ENCODE data around the gene ITSN2. TPM values are rescaled to one million over a fixed set of nuclear protein-coding genes. Genes with fewer than 3 reads are reported as not detected.

The ITSN2 gene
- total and polyA plus RNA-seq, 11 donors, result 19.3 to 55.0 (median 37.4) TPM

DNA sequence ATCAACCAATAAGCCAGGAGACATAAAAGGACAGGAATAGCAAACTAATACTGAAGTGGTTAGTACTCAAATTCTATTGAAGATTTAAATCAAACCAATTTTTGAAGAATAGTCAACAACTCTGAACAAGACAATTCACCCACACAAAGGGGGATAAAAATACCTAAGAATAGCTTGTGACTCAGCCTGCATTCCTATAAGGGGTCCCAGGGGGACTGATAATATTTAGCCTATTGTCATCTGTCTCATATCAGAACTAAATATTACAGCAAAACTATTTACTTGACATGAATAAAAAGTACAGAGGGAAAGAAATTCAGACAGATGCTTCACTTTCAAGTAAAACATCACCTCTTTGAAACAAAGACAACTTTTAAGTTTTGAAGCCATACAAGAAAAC lies 7.7 kb downstream of the ITSN2 start:
- Histone ChIP-seq H3K36me3 (no peaks in the 10 kb centered on the region), H3K9me3 (peaks cover 0 to 4% (median 0%) of the 10 kb centered on the region in 12 donors), H3K27me3 (no peaks in the 10 kb centered on the region), H3K27ac (peak overlapping the region in 7 of 12 donors; percentile 3 to 40 (median 22)), H3K4me1 (peaks cover 6 to 71% (median 45%) of the 10 kb centered on the region in 12 donors), H3K4me3 (no peak overlapping the region)
- intact Hi-C loops (cut with DNase I), result loop anchor here in 2 of 10 donors (5.0 to 10.0 kb wide), 2 partner anchors 35 to 48 kb away; no protein-coding TSS in a partner anchor
- DNase-seq (no peak), ATAC-seq (peak in 2 of 4 donors; percentile 28 to 34)
- TF ChIP-seq, protein P1, sequence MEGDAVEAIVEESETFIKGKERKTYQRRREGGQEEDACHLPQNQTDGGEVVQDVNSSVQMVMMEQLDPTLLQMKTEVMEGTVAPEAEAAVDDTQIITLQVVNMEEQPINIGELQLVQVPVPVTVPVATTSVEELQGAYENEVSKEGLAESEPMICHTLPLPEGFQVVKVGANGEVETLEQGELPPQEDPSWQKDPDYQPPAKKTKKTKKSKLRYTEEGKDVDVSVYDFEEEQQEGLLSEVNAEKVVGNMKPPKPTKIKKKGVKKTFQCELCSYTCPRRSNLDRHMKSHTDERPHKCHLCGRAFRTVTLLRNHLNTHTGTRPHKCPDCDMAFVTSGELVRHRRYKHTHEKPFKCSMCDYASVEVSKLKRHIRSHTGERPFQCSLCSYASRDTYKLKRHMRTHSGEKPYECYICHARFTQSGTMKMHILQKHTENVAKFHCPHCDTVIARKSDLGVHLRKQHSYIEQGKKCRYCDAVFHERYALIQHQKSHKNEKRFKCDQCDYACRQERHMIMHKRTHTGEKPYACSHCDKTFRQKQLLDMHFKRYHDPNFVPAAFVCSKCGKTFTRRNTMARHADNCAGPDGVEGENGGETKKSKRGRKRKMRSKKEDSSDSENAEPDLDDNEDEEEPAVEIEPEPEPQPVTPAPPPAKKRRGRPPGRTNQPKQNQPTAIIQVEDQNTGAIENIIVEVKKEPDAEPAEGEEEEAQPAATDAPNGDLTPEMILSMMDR (IDR thresholded peaks at IDR 0.05), result no peak
- no peak for TF ChIP-seq POLR2A (IDR thresholded peaks at IDR 0.05)

DNA sequence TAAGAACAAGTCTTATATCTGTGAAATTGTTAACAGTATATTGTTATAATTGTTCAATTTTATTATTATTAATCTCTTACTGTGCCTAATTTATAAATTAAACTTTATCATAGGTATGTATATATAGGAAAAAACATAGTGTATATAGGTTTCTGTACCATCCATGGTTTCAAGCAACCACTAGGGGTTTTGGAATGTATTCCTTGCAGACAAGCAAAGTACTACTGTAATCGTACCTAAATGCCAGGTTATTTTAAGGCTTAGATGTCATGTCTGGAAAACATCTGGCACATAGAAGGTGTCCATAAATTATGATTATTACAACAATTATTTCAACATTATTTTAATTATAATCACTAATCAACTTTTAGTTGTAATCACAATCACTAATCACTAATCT lies 8.4 kb downstream of the ITSN2 start:
- Histone ChIP-seq H3K9me3 (peaks cover 0 to under 1% (median 0%) of the 10 kb centered on the region in 12 donors), H3K4me3 (no peak overlapping the region), H3K27me3 (no peaks in the 10 kb centered on the region), H3K36me3 (no peaks in the 10 kb centered on the region), H3K27ac (peak overlapping the region in 6 of 12 donors; percentile 18 to 40 (median 24)), H3K4me1 (peaks cover 6 to 71% (median 45%) of the 10 kb centered on the region in 12 donors)
- TF ChIP-seq, protein P1 (IDR thresholded peaks at IDR 0.05), result peak in 6 of 12 donors; percentile 5 to 39 (median 16)
- no peak for TF ChIP-seq POLR2A (IDR thresholded peaks at IDR 0.05)
- WGBS, 4 donors, result 14 to 20% (median 17%) methylated on average over 1 of the region's 1 CpG
- peak in 2 of 4 donors; percentile 52 to 55 for ATAC-seq
- intact Hi-C loops (cut with DNase I), result loop anchor here in 2 of 10 donors (5.0 to 10.0 kb wide), 2 partner anchors 35 to 47 kb away; no protein-coding TSS in a partner anchor
- no peak for DNase-seq

DNA sequence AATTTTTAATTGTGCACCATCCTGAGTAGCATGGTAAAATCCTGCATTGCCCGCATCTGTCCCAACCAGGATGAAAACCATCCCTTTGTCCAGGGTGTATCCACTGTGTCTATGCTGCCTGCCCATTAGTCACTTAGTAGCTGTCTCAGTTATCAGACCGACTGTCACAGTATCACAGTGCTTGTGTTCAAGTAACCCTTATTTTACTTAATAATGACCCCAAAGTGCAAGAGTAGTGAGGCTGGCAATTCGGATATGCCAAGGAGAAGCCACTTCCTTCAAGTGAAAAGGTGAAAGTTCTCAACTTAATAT lies 8.8 kb downstream of the ITSN2 start:
- no peak for DNase-seq

DNA sequence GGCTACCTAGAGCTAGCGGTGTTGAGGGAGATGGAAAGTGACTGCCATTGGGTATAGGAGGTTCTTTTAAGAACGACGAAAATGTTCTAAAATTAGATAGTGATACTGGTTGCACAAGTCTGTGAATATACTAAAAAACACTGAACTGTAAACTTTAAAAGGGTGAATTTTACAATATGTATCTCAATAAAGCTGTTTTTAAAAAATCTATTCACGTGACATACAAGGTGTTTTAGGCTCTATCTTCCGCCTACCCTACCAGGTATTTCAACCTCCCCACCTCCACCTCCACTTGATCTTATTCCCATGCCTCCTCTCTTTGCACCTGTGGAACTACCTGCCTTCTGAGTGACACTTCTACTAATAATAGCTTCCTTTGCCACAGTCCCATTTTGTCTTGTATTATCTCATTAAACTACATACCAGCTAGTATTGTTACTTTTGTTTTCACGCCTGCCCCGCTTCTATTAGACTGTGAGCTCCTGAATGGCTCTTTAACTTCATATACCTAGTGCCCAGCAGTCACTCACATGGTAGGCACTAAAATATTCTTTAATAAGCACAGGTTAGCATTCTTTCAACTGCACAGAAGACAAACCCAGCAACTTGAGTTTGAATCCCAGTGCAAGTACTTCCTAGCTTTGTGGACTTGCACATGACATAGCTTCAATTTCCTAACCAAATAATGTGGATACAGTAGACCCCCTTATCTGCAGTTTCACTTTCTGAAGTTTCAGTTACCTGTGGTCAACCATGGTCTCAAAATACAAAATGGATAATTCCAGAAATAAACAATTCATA lies 9.3 kb downstream of the ITSN2 start:
- no peaks in the 10 kb centered on the region for H3K36me3 ChIP-seq
- H3K27me3 ChIP-seq, result no peaks in the 10 kb centered on the region
- TF ChIP-seq, protein P1 (IDR thresholded peaks at IDR 0.05), result no peak
- no peak for TF ChIP-seq POLR2A (IDR thresholded peaks at IDR 0.05)
- no peak overlapping the region for H3K4me3 ChIP-seq
- peaks cover 6 to 71% (median 45%) of the 10 kb centered on the region in 12 donors for H3K4me1 ChIP-seq
- DNase-seq (no peak), ATAC-seq (no peak)
- 81 to 86% (median 85%) methylated on average over 7 of the region's 7 CpGs for WGBS, 4 donors
- intact Hi-C loops (cut with DNase I), result loop anchor here in 2 of 10 donors (5.0 to 10.0 kb wide), 2 partner anchors 34 to 46 kb away; no protein-coding TSS in a partner anchor
- H3K27ac ChIP-seq, result no peak overlapping the region
- H3K9me3 ChIP-seq, result no peaks in the 10 kb centered on the region

More for the DNA sequence above, 8.8 kb downstream of the ITSN2 start:
- WGBS, 4 donors, result 44 to 56% (median 49%) methylated on average over 3 of the region's 3 CpGs
- peak in 2 of 4 donors; percentile 57 to 61 for ATAC-seq
- Histone ChIP-seq H3K27ac (peak overlapping the region in 2 of 12 donors; percentile 22 to 40), H3K4me3 (no peak overlapping the region), H3K4me1 (peaks cover 6 to 71% (median 45%) of the 10 kb centered on the region in 12 donors), H3K9me3 (no peaks in the 10 kb centered on the region), H3K36me3 (no peaks in the 10 kb centered on the region), H3K27me3 (no peaks in the 10 kb centered on the region)
- intact Hi-C loops (cut with DNase I), result loop anchor here in 2 of 10 donors (5.0 to 10.0 kb wide), 2 partner anchors 34 to 47 kb away; no protein-coding TSS in a partner anchor
- no peak for TF ChIP-seq POLR2A (IDR thresholded peaks at IDR 0.05)
- TF ChIP-seq, protein P1 (IDR thresholded peaks at IDR 0.05), result no peak
